Liver (tissue), 9 donors: ENCODE data around the gene ABCA3. TPM values are rescaled to one million over a fixed set of nuclear protein-coding genes. Genes with fewer than 3 reads are reported as not detected.

Source experiments
- DNase-seq: peaks from one replicate; pipeline ENCODE4 v3.0.0-alpha.2; 2017; ENCODE audit warnings: low spot score
- H3K27ac ChIP-seq, 2 donors: one replicate each; pipeline ENCODE4 v1.7.0; 2013; ENCODE audit warnings: inconsistent platforms in 2 of 2, low read length in 2 of 2, control low read depth in 1 of 2, low read depth in 1 of 2, mild to moderate bottlenecking in 1 of 2
- H3K27me3 ChIP-seq, 4 donors: one replicate each; pipeline versions ENCODE4 v1.6.1 to v1.7.0; 2013; ENCODE audit warnings: low read length in 3 of 4, inconsistent platforms in 1 of 4, mild to moderate bottlenecking in 1 of 4, moderate library complexity in 1 of 4; ENCODE audit not compliant: control insufficient read depth in 4 of 4, insufficient read depth in 4 of 4
- H3K36me3 ChIP-seq, 4 donors: one replicate each; pipeline versions ENCODE4 v1.6.1 to v1.7.0; 2013; ENCODE audit warnings: low read length in 3 of 4, mild to moderate bottlenecking in 3 of 4, low read depth in 1 of 4, moderate library complexity in 1 of 4; ENCODE audit not compliant: control insufficient read depth in 4 of 4, insufficient read depth in 3 of 4
- H3K4me1 ChIP-seq, 4 donors: one replicate each; pipeline versions ENCODE4 v1.6.1 to v1.7.0; 2013; ENCODE audit warnings: low read length in 3 of 4, mild to moderate bottlenecking in 3 of 4, moderate library complexity in 1 of 4; ENCODE audit not compliant: control insufficient read depth in 4 of 4, insufficient read depth in 4 of 4
- H3K4me3 ChIP-seq, 3 donors: one replicate each; pipeline versions ENCODE4 v1.6.1 to v1.7.0; 2013; ENCODE audit warnings: low read length in 3 of 3, control low read depth in 1 of 3, low read depth in 1 of 3, mild to moderate bottlenecking in 1 of 3
- H3K9ac ChIP-seq, 2 donors: one replicate each; pipeline ENCODE4 v1.7.0; 2013; ENCODE audit warnings: low read length in 2 of 2, mild to moderate bottlenecking in 2 of 2, moderate library complexity in 2 of 2, control low read depth in 1 of 2, low read depth in 1 of 2
- H3K9me3 ChIP-seq, 4 donors: one replicate each; pipeline versions ENCODE4 v1.6.1 to v1.7.0; 2013; ENCODE audit warnings: low read length in 3 of 4; ENCODE audit not compliant: control insufficient read depth in 4 of 4
- ATF3 ChIP-seq: IDR thresholded peaks from 2 replicates; pipeline ENCODE4 v1.6.1; 2016; ENCODE audit warnings: antibody characterized with exemption
- EGR1 ChIP-seq, 2 donors: IDR thresholded peaks; 2 replicates each; pipeline ENCODE4 v1.6.1; 2016 to 2018; ENCODE audit warnings: antibody characterized with exemption in 2 of 2, low read depth in 2 of 2
- FOXA1 ChIP-seq: IDR thresholded peaks from 2 replicates; pipeline ENCODE4 v1.6.1; 2016; ENCODE audit warnings: antibody characterized with exemption
- GABPA ChIP-seq, 2 donors: IDR thresholded peaks in 1 of 2; conservative IDR thresholded peaks in 1 of 2; 2 replicates each; pipeline ENCODE4 v1.6.1; 2016; ENCODE audit warnings: antibody characterized with exemption in 2 of 2, mild to moderate bottlenecking in 1 of 2, moderate library complexity in 1 of 2
- MAX ChIP-seq: IDR thresholded peaks from 2 replicates; pipeline ENCODE4 v1.6.1; 2016; ENCODE audit warnings: antibody characterized with exemption
- NR2F2 ChIP-seq: IDR thresholded peaks from 2 replicates; pipeline ENCODE4 v1.6.1; 2016; ENCODE audit warnings: antibody characterized with exemption
- REST ChIP-seq: IDR thresholded peaks from 2 replicates; pipeline ENCODE4 v1.6.1; 2016; ENCODE audit warnings: antibody characterized with exemption, mild to moderate bottlenecking
- TAF1 ChIP-seq: conservative IDR thresholded peaks from 2 replicates; pipeline ENCODE4 v1.6.1; 2016; ENCODE audit warnings: antibody characterized with exemption, mild to moderate bottlenecking
- WGBS: extraction: QIAGEN DNeasy Blood & Tissue Kit; methylation state at CpG from one replicate; pipeline ENCODE4 v1.1.7; 2013; 5-methylcytosine and 5-hydroxymethylcytosine counted together
- polyA plus RNA-seq, 2 donors: library from polyadenylated mRNA; stranded (reverse) in 1 of 2; unstranded in 1 of 2; fragments of 200-250 nt in 1 of 2; fragments of >200 nt in 1 of 2; fragmentation: Nextera tagmentation in 1 of 2; extraction: Ambion mirVana in 1 of 2; gene quantifications; one replicate each; pipeline versions ENCODE4 v1.2.1 to v1.2.3, GENCODE V29; 2013 to 2015
- total RNA-seq, 2 donors: library from RNA; depleted of rRNA; stranded (reverse); fragments of >200 nt; gene quantifications; one replicate each; pipeline ENCODE4 v1.2.3, GENCODE V29; 2014
- donor health status: healthy.
- donor health status: healthy.
- donor health status: healthy.
- donor health status: healthy.
- donor health status: healthy.

Gene ABCA3
- total and polyA plus RNA-seq, 4 donors: 0.47 to 1.1 (median 0.77) TPM

- no peak overlapping the region for H3K9ac ChIP-seq
- H3K27ac ChIP-seq: no peak overlapping the region
- H3K27me3 ChIP-seq: no peaks in the 10 kb centered on the region
- H3K4me3 ChIP-seq: no peak overlapping the region
- H3K36me3 ChIP-seq: no peaks in the 10 kb centered on the region
- TF ChIP-seq REST: no peak
- no peak for DNase-seq
- H3K4me1 ChIP-seq: no peaks in the 10 kb centered on the region
- WGBS: 74% methylated on average over 3 of the region's 3 CpGs
- peaks cover 0 to 8% (median 4%) of the 10 kb centered on the region in 4 donors for H3K9me3 ChIP-seq
Measured at GRCh38 chr16:2385190-2385836, 44.8 kb upstream of the ABCA3 start.

GRCh38 chr16:2384426-2384825 lies 43.9 kb upstream of the ABCA3 start:
- Histone ChIP-seq H3K4me3 (no peak overlapping the region), H3K9me3 (peaks cover 0 to 8% (median 4%) of the 10 kb centered on the region in 4 donors), H3K36me3 (no peaks in the 10 kb centered on the region), H3K27ac (no peak overlapping the region), H3K9ac (no peak overlapping the region), H3K27me3 (no peaks in the 10 kb centered on the region), H3K4me1 (no peaks in the 10 kb centered on the region)
- DNase-seq: no peak
- 81% methylated on average over 2 of the region's 2 CpGs for WGBS
- TF ChIP-seq ATF3 (no peak), NR2F2 (no peak), EGR1 (IDR thresholded peaks at IDR 0.05; ENCODE audit: low read depth in 2 of 2) (no peak), REST (no peak), FOXA1 (no peak), GABPA (IDR thresholded peaks at IDR 0.05 in 1 of 2, conservative IDR thresholded peaks at IDR 0.05 in 1 of 2) (no peak), TAF1 (no peak)

GRCh38 chr16:2383501-2383900 lies 43.0 kb upstream of the ABCA3 start:
- H3K27me3 ChIP-seq: no peaks in the 10 kb centered on the region
- TF ChIP-seq GABPA (IDR thresholded peaks at IDR 0.05 in 1 of 2, conservative IDR thresholded peaks at IDR 0.05 in 1 of 2) (no peak), MAX (no peak), EGR1 (IDR thresholded peaks at IDR 0.05; ENCODE audit: low read depth in 2 of 2) (no peak)
- 84% methylated on average over 1 of the region's 1 CpG for WGBS
- no peak for DNase-seq
- no peak overlapping the region for H3K9ac ChIP-seq
- no peak overlapping the region for H3K4me3 ChIP-seq
- no peak overlapping the region for H3K27ac ChIP-seq
- no peaks in the 10 kb centered on the region for H3K36me3 ChIP-seq
- H3K9me3 ChIP-seq: peaks cover 0 to under 1% (median 0%) of the 10 kb centered on the region in 4 donors
- no peaks in the 10 kb centered on the region for H3K4me1 ChIP-seq
